GM19328 (cell line): ENCODE data around the gene CDH18.
"Not testable (repeated sequence)": the region's sequence is repeated elsewhere in the genome, so short reads cannot be mapped to it uniquely, and the experiment has no call there.

Source experiments
- ATAC-seq: cut with Tn5 transposase; IDR thresholded peaks from one replicate; pipeline ENCODE4 v1.9.1; 2021; ENCODE audit warnings: mild to moderate bottlenecking, moderate library complexity; ENCODE audit not compliant: unreplicated experiment

Gene CDH18

GRCh38 chr5:19865336-19866089 lies 122.5 kb downstream of the CDH18 start:
- ATAC-seq, result no peak

- no peak for ATAC-seq
Measured at GRCh38 chr5:19862711-19863110, 125.3 kb downstream of the CDH18 start.

- no peak for ATAC-seq
Measured at GRCh38 chr5:19859020-19859419, 129.0 kb downstream of the CDH18 start.

GRCh38 chr5:19855931-19856330 lies 132.1 kb downstream of the CDH18 start:
- ATAC-seq, result no peak

- ATAC-seq, result no peak
Measured at GRCh38 chr5:19855453-19855852, 132.5 kb downstream of the CDH18 start.

GRCh38 chr5:19855031-19855430 lies 133.0 kb downstream of the CDH18 start:
- ATAC-seq, result no peak

GRCh38 chr5:19853616-19854240 lies 134.3 kb downstream of the CDH18 start:
- no peak for ATAC-seq

GRCh38 chr5:19837536-19838174 lies 150.3 kb downstream of the CDH18 start:
- no peak for ATAC-seq

GRCh38 chr5:19835442-19835841 lies 152.6 kb downstream of the CDH18 start:
- ATAC-seq, result no peak

- not testable (repeated sequence) for ATAC-seq
Measured at GRCh38 chr5:19812720-19813119, 175.3 kb downstream of the CDH18 start.

- ATAC-seq, result no peak
Measured at GRCh38 chr5:19806756-19807155, 181.2 kb downstream of the CDH18 start.

GRCh38 chr5:19802686-19803085 lies 185.3 kb downstream of the CDH18 start:
- ATAC-seq, result no peak

- ATAC-seq, result no peak
Measured at GRCh38 chr5:19795218-19795617, 192.8 kb downstream of the CDH18 start.

- ATAC-seq, result no peak
Measured at GRCh38 chr5:19790829-19791466, 197.1 kb downstream of the CDH18 start.

GRCh38 chr5:19782566-19782965 lies 205.4 kb downstream of the CDH18 start:
- ATAC-seq, result no peak

- no peak for ATAC-seq
Measured at GRCh38 chr5:19777363-19777762, 210.6 kb downstream of the CDH18 start.

GRCh38 chr5:19776886-19777285 lies 211.1 kb downstream of the CDH18 start:
- not testable (repeated sequence) for ATAC-seq

GRCh38 chr5:19771174-19771835 lies 216.7 kb downstream of the CDH18 start:
- ATAC-seq, result no peak

- no peak for ATAC-seq
Measured at GRCh38 chr5:19770396-19770795, 217.6 kb downstream of the CDH18 start.

- no peak for ATAC-seq
Measured at GRCh38 chr5:19767987-19768386, 220.0 kb downstream of the CDH18 start.

GRCh38 chr5:19753579-19753978 lies 234.4 kb downstream of the CDH18 start:
- no peak for ATAC-seq
